ENCODE results near the gene PPM1F.
"Not testable (repeated sequence)": the region's sequence is repeated elsewhere in the genome, so short reads cannot be mapped to it uniquely, and the experiment has no call there.

Gene PPM1F

DNA sequence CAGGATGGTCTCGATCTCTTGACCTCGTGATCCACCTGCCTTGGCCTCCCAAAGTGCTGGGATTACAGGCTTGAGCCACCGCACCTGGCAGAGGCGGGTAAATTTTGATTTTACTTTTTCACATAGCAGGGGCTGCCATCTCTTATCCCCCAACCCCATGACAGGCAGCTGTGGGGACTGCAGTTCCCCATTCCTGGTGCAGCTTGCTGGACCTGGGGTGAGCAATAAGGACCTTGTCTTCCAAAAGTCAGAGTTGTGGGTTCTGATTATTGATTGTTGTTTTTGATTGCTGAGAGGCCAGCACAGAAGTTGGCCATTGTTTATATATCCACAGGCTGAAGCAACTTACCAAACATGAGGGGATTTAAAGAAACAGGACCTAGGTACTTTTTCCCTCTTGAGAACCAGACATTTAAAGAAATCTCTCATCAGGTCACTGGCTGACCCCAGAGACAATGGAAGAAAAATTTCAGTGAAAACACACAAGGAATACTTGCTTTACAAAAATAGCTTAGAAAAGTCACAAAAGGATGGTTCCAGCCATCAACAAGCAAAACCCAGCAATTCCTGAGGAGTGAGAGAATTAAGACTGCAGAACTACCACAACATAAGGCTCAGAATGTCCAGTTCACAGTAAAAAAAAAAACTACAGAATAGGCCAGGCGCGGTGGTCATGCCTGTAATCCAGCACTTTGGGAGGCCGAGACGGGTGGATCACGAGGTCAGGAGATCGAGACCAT lies 63.2 kb downstream of the PPM1F start:
- H3K27me3 ChIP-seq (ENCODE audit: insufficient read depth, low read length, poor library complexity), result no peaks in the 10 kb centered on the region
- no peak overlapping the region for H3K4ac ChIP-seq (ENCODE audit: low read depth, low read length)
- no peak overlapping the region for H3K56ac ChIP-seq (ENCODE audit: low read length)
- H3K4me3 ChIP-seq (ENCODE audit: low read length), result no peak overlapping the region
- H3K79me1 ChIP-seq (ENCODE audit: low read length), result no peaks in the 10 kb centered on the region
- H2AK5ac ChIP-seq (ENCODE audit: low read length), result no peak overlapping the region
- no peak overlapping the region for H3K9ac ChIP-seq (ENCODE audit: low read length)
- H2BK5ac ChIP-seq (ENCODE audit: low read length), result no peak overlapping the region
- no peak overlapping the region for H2BK15ac ChIP-seq (replicated peaks; ENCODE audit: low read depth)
- no peak overlapping the region for H3K18ac ChIP-seq (ENCODE audit: low read length)
- H3K4me2 ChIP-seq (ENCODE audit: low read length), result no peak overlapping the region
- H3K4me1 ChIP-seq (ENCODE audit: control insufficient read depth, low read depth, low read length), result no peaks in the 10 kb centered on the region
- H4K5ac ChIP-seq (ENCODE audit: low read length), result no peak overlapping the region
- H4K8ac ChIP-seq (ENCODE audit: low read depth, low read length), result no peak overlapping the region
- no peak overlapping the region for H2BK120ac ChIP-seq (ENCODE audit: low read depth, low read length)
- H3K27ac ChIP-seq (ENCODE audit: low read depth, low read length), result no peak overlapping the region
- no peak overlapping the region for H3K23ac ChIP-seq (ENCODE audit: low read length)
- no CpG with 5 or more reads among the region's 10 CpGs for WGBS (ENCODE audit: extremely low coverage, insufficient coverage, low lambda C conversion rate)
- H3K79me2 ChIP-seq (ENCODE audit: control insufficient read depth, insufficient read depth, low read length), result no peaks in the 10 kb centered on the region
- H3K36me3 ChIP-seq (ENCODE audit: control insufficient read depth, insufficient read depth, low read length), result no peaks in the 10 kb centered on the region
- DNase-seq, result no peak

DNA sequence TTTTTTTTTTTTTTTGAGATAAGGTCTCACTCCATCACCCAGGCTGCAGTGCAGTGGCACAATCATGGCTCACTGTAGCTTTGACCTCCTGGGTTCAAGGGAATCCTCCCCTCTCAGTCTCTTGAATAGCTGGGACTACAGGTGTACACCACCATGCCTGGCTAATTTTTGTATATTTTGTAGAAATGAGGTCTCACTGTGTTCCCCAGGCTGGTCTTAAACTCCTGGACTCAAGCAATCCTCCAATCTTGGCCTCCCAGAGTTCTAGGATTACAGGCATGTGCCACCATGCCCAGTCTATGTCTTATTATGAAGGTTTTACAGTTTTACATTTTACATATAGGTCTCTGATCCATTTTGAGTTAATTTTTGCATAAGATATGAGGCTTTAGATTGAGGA lies 64.8 kb downstream of the PPM1F start:
- no peaks in the 10 kb centered on the region for H3K79me1 ChIP-seq (ENCODE audit: low read length)
- H3K4ac ChIP-seq (ENCODE audit: low read depth, low read length), result no peak overlapping the region
- H2BK120ac ChIP-seq (ENCODE audit: low read depth, low read length), result no peak overlapping the region

DNA sequence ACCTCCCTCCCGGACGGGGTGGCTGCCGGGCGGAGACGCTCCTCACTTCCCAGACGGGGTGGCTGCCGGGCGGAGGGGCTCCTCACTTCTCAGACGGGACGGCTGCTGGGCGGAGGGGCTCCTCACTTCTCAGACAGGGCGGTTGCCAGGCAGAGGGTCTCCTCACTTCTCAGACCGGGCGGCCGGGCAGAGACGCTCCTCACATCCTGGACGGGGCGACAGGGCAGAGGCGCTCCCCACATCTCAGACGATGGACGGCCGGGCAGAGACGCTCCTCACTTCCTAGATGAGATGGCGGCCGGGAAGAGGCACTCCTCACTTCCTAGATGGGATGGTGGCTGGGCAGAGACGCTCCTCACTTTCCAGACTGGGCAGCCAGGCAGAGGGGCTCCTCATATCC lies 68.7 kb downstream of the PPM1F start:
- H3K27me3 ChIP-seq (ENCODE audit: insufficient read depth, low read length, poor library complexity); DNase-seq: not testable (repeated sequence)

More for the DNA sequence above, 64.8 kb downstream of the PPM1F start:
- no peaks in the 10 kb centered on the region for H3K79me2 ChIP-seq (ENCODE audit: control insufficient read depth, insufficient read depth, low read length)
- no peak overlapping the region for H3K18ac ChIP-seq (ENCODE audit: low read length)
- no peak overlapping the region for H4K5ac ChIP-seq (ENCODE audit: low read length)
- no peaks in the 10 kb centered on the region for H3K27me3 ChIP-seq (ENCODE audit: insufficient read depth, low read length, poor library complexity)
- no peak overlapping the region for H3K9ac ChIP-seq (ENCODE audit: low read length)
- no peak overlapping the region for H2BK15ac ChIP-seq (replicated peaks; ENCODE audit: low read depth)
- H3K4me3 ChIP-seq (ENCODE audit: low read length), result no peak overlapping the region
- no peaks in the 10 kb centered on the region for H3K36me3 ChIP-seq (ENCODE audit: control insufficient read depth, insufficient read depth, low read length)
- no peak overlapping the region for H4K8ac ChIP-seq (ENCODE audit: low read depth, low read length)
- H3K27ac ChIP-seq (ENCODE audit: low read depth, low read length), result no peak overlapping the region
- no peak overlapping the region for H3K23ac ChIP-seq (ENCODE audit: low read length)
- no peak overlapping the region for H2AK5ac ChIP-seq (ENCODE audit: low read length)
- no peak overlapping the region for H2BK5ac ChIP-seq (ENCODE audit: low read length)
- no peak overlapping the region for H3K56ac ChIP-seq (ENCODE audit: low read length)
- no peak for DNase-seq
- H3K4me2 ChIP-seq (ENCODE audit: low read length), result no peak overlapping the region
- no peaks in the 10 kb centered on the region for H3K4me1 ChIP-seq (ENCODE audit: control insufficient read depth, low read depth, low read length)

DNA sequence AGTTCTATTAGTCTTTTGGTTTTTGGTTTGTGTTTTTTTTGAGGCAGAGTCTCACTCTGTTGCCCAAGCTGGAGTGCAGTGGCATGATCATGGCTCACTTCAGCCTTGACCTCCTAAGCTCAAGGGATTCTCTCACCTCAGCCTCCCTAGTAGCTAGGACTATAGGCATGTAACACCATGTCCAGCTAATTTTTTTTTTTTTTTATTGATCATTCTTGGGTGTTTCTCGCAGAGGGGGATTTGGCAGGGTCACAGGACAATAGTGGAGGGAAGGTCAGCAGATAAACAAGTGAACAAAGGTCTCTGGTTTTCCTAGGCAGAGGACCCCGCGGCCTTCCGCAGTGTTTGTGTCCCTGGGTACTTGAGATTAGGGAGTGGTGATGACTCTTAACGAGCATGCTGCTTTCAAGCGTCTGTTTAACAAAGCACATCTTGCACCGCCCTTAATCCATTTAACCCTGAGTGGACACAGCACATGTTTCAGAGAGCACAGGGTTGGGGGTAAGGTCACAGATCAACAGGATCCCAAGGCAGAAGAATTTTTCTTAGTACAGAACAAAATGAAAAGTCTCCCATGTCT lies 69.8 kb downstream of the PPM1F start:
- H4K8ac ChIP-seq (ENCODE audit: low read depth, low read length); H3K18ac ChIP-seq (ENCODE audit: low read length); H3K27me3 ChIP-seq (ENCODE audit: insufficient read depth, low read length, poor library complexity); H3K79me1 ChIP-seq (ENCODE audit: low read length); H3K23ac ChIP-seq (ENCODE audit: low read length); H2BK15ac ChIP-seq (replicated peaks; ENCODE audit: low read depth); H2AK5ac ChIP-seq (ENCODE audit: low read length); DNase-seq; H3K56ac ChIP-seq (ENCODE audit: low read length); H2BK120ac ChIP-seq (ENCODE audit: low read depth, low read length); H2BK5ac ChIP-seq (ENCODE audit: low read length); H4K5ac ChIP-seq (ENCODE audit: low read length); H3K4me1 ChIP-seq (ENCODE audit: control insufficient read depth, low read depth, low read length); H3K4me3 ChIP-seq (ENCODE audit: low read length); H3K27ac ChIP-seq (ENCODE audit: low read depth, low read length); H3K79me2 ChIP-seq (ENCODE audit: control insufficient read depth, insufficient read depth, low read length); H3K4me2 ChIP-seq (ENCODE audit: low read length); H3K4ac ChIP-seq (ENCODE audit: low read depth, low read length); H3K9ac ChIP-seq (ENCODE audit: low read length); H3K36me3 ChIP-seq (ENCODE audit: control insufficient read depth, insufficient read depth, low read length): not testable (repeated sequence)
- WGBS (ENCODE audit: extremely low coverage, insufficient coverage, low lambda C conversion rate), result no CpG with 5 or more reads among the region's 7 CpGs

More for the DNA sequence above, 68.7 kb downstream of the PPM1F start:
- not testable (repeated sequence) for H3K79me2 ChIP-seq (ENCODE audit: control insufficient read depth, insufficient read depth, low read length); H2BK120ac ChIP-seq (ENCODE audit: low read depth, low read length); H3K23ac ChIP-seq (ENCODE audit: low read length); H3K9ac ChIP-seq (ENCODE audit: low read length); H3K79me1 ChIP-seq (ENCODE audit: low read length); H4K8ac ChIP-seq (ENCODE audit: low read depth, low read length); H3K4ac ChIP-seq (ENCODE audit: low read depth, low read length); H3K18ac ChIP-seq (ENCODE audit: low read length); H2BK15ac ChIP-seq (replicated peaks; ENCODE audit: low read depth); H2BK5ac ChIP-seq (ENCODE audit: low read length); H3K27ac ChIP-seq (ENCODE audit: low read depth, low read length); H3K4me2 ChIP-seq (ENCODE audit: low read length); H4K5ac ChIP-seq (ENCODE audit: low read length); H3K56ac ChIP-seq (ENCODE audit: low read length); H3K4me3 ChIP-seq (ENCODE audit: low read length); H2AK5ac ChIP-seq (ENCODE audit: low read length); H3K36me3 ChIP-seq (ENCODE audit: control insufficient read depth, insufficient read depth, low read length); H3K4me1 ChIP-seq (ENCODE audit: control insufficient read depth, low read depth, low read length)
- WGBS (ENCODE audit: extremely low coverage, insufficient coverage, low lambda C conversion rate), result no CpG with 5 or more reads among the region's 26 CpGs

DNA sequence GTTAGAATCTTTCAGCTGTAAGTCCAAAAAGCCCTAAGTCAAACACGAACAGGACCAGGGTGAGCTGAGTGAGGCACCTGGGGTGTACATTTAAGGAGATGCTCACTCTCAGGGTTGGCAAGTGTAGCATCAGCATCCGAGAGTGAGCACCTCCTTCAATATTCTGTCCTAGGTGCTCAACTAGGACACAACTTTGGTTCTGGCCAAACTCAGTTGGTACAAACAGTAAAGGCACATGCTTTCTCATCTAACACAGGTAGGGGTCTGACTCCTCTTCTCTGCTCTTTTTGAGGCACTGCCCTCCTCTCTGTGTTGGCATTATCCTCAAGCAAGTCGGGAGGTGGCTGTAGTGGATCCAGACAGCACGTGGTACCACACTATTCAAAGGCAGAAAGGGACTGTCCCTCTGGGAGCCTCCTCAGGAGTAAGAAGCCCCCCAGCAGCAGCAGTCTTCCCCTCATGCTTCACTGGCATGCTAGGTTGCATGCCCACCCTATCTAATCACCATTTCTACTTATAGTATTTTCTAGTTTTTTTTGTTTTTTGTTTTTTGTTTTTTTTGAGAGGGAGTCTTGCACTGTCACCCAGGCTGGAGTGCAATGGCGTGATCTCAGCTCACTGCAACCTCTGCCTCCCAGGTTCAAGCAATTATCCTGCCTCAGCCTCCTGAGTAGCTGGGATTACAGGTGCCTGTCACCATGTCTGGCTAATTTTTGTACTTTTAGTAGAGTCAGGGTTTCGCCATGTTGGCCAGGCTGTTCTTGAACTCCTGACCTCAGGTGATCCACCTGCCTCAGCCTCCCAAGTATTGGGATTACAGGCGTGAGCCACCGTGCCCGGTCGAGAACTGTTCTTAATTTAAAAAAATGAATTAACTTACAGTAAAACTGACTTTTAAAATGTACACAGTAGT lies 70.6 kb downstream of the PPM1F start:
- no peak for DNase-seq
- no peak overlapping the region for H3K4me2 ChIP-seq (ENCODE audit: low read length)

More for the DNA sequence above, 70.6 kb downstream of the PPM1F start:
- Histone ChIP-seq H3K36me3 (ENCODE audit: control insufficient read depth, insufficient read depth, low read length) (no peaks in the 10 kb centered on the region), H3K27ac (ENCODE audit: low read depth, low read length) (no peak overlapping the region), H3K9ac (ENCODE audit: low read length) (no peak overlapping the region), H3K56ac (ENCODE audit: low read length) (no peak overlapping the region), H2AK5ac (ENCODE audit: low read length) (no peak overlapping the region), H3K4me1 (ENCODE audit: control insufficient read depth, low read depth, low read length) (no peaks in the 10 kb centered on the region), H3K79me1 (ENCODE audit: low read length) (no peaks in the 10 kb centered on the region), H2BK5ac (ENCODE audit: low read length) (no peak overlapping the region), H3K27me3 (ENCODE audit: insufficient read depth, low read length, poor library complexity) (no peaks in the 10 kb centered on the region), H3K23ac (ENCODE audit: low read length) (no peak overlapping the region), H3K18ac (ENCODE audit: low read length) (no peak overlapping the region), H2BK15ac (replicated peaks; ENCODE audit: low read depth) (no peak overlapping the region), H3K4ac (ENCODE audit: low read depth, low read length) (no peak overlapping the region), H2BK120ac (ENCODE audit: low read depth, low read length) (no peak overlapping the region), H3K4me3 (ENCODE audit: low read length) (no peak overlapping the region), H4K5ac (ENCODE audit: low read length) (no peak overlapping the region), H4K8ac (ENCODE audit: low read depth, low read length) (no peak overlapping the region), H3K79me2 (ENCODE audit: control insufficient read depth, insufficient read depth, low read length) (no peaks in the 10 kb centered on the region)
- no CpG with 5 or more reads among the region's 10 CpGs for WGBS (ENCODE audit: extremely low coverage, insufficient coverage, low lambda C conversion rate)

Data from mesendoderm (in vitro differentiated cells).